Right lobe of liver (tissue), 4 donors: Measurements from ENCODE around the gene LDLRAD4.

Experiments
- CTCF ChIP-seq, 4 donors: fragments of 200-600 bp in 3 of 4; fragments of 450-650 bp in 1 of 4; IDR thresholded peaks; one replicate each; pipeline versions ENCODE4 v1.5.1 to v1.8.0; 2016 to 2022; ENCODE audit warnings: antibody characterized with exemption in 4 of 4, mild to moderate bottlenecking in 2 of 4
- POLR2A ChIP-seq: fragments of 450-650 bp; IDR thresholded peaks from one replicate; pipeline ENCODE4 v1.6.1; 2017; ENCODE audit warnings: antibody characterized with exemption, mild to moderate bottlenecking
- donor health status: DM: no; HTN: no; CAD: no.
- donor health status: DM: no; HTN: no; CAD: no.
- donor health status: DM: no; HTN: yes; CAD: no.

GRCh38 chr18:13284330-13285027, 65.9 kb downstream of the LDLRAD4 start:
- TF ChIP-seq CTCF (IDR thresholded peaks at IDR 0.05) (no peak), POLR2A (no peak)
